ENCODE data around the gene KLKB1. TPM values are rescaled to one million over a fixed set of nuclear protein-coding genes. Genes with fewer than 3 reads are reported as not detected.

KLKB1 gene
- total and polyA plus RNA-seq, 2 donors (not counting 1 experiment from before 2014, with no cell fraction given), result 0.44 to 1.0 TPM

GRCh38 chr4:186189656-186190055 lies 37.7 kb upstream of the KLKB1 start:
- peaks cover 27% of the 10 kb centered on the region for H3K4me1 Mint-ChIP-seq
- WGBS (ENCODE audit: insufficient coverage), result 86% methylated on average over 2 of the region's 4 CpGs
- peaks cover 17 to 21% of the 10 kb centered on the region in 2 donors for H3K4me1 ChIP-seq (ENCODE audit: control insufficient read depth in 2 of 2, insufficient read depth in 2 of 2, low read length in 2 of 2)
- H3K9me3 Mint-ChIP-seq (ENCODE audit: insufficient read depth), result no peaks in the 10 kb centered on the region
- peak overlapping the region; percentile 96 for H3K27ac Mint-ChIP-seq
- H3K9me3 ChIP-seq (ENCODE audit: control extremely low read depth in 1 of 3, control insufficient read depth in 2 of 3, insufficient read depth in 1 of 3, low read length in 2 of 3), result no peaks in the 10 kb centered on the region
- peak overlapping the region in 1 of 2 donors; percentile 91 for H3K27ac ChIP-seq (ENCODE audit: low read length in 2 of 2)
- DNase-seq (no peak), ATAC-seq (ENCODE audit: low read depth) (no peak)
- peak overlapping the region; percentile 94 for H2AFZ ChIP-seq (ENCODE audit: insufficient read depth, low read depth, low read length, poor library complexity, severe bottlenecking)
- intact Hi-C loops (cut with micrococcal nuclease), result loop anchor here (2.0 to 10.0 kb wide), 6 partner anchors 125 to 1652 kb away; partner anchors contain the start of genes ANKRD37, CCDC110, LRP2BP and SLC25A4
- H3K27me3 Mint-ChIP-seq, result peaks cover 7% of the 10 kb centered on the region
- no peak overlapping the region for H3K4me3 ChIP-seq (ENCODE audit: control extremely low read depth in 1 of 5, extremely low read depth in 1 of 5, insufficient read depth in 1 of 5, low read depth in 2 of 5, low read length in 4 of 5)
- H3K36me3 ChIP-seq (replicated peaks in 1 of 2; ENCODE audit: control extremely low read depth in 1 of 2, control insufficient read depth in 1 of 2, extremely low read depth in 1 of 2, insufficient read depth in 2 of 2, low read length in 1 of 2), result no peaks in the 10 kb centered on the region
- peaks cover 0 to 6% (median 0%) of the 10 kb centered on the region in 4 experiments for H3K27me3 ChIP-seq (replicated peaks in 1 of 4; ENCODE audit: control extremely low read depth in 1 of 4, control insufficient read depth in 3 of 4, insufficient read depth in 4 of 4, low read length in 3 of 4)
- peak overlapping the region; percentile 90 for H3K4me3 Mint-ChIP-seq
- TF ChIP-seq EZH2 (IDR thresholded peaks at IDR 0.05; ENCODE audit: borderline replicate concordance, insufficient read depth, low read depth, low read length, poor library complexity, severe bottlenecking), result no peak
- TF ChIP-seq, protein P1, sequence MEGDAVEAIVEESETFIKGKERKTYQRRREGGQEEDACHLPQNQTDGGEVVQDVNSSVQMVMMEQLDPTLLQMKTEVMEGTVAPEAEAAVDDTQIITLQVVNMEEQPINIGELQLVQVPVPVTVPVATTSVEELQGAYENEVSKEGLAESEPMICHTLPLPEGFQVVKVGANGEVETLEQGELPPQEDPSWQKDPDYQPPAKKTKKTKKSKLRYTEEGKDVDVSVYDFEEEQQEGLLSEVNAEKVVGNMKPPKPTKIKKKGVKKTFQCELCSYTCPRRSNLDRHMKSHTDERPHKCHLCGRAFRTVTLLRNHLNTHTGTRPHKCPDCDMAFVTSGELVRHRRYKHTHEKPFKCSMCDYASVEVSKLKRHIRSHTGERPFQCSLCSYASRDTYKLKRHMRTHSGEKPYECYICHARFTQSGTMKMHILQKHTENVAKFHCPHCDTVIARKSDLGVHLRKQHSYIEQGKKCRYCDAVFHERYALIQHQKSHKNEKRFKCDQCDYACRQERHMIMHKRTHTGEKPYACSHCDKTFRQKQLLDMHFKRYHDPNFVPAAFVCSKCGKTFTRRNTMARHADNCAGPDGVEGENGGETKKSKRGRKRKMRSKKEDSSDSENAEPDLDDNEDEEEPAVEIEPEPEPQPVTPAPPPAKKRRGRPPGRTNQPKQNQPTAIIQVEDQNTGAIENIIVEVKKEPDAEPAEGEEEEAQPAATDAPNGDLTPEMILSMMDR (IDR thresholded peaks at IDR 0.05), result no peak
- peak overlapping the region; percentile 94 for H3K4me2 ChIP-seq (replicated peaks; ENCODE audit: low read depth, low read length, poor library complexity, severe bottlenecking)
- H3K79me2 ChIP-seq (ENCODE audit: control insufficient read depth, insufficient read depth, low read length), result no peaks in the 10 kb centered on the region
- no peaks in the 10 kb centered on the region for H4K20me1 ChIP-seq (ENCODE audit: control insufficient read depth, insufficient read depth, low read length, poor library complexity, severe bottlenecking)
- CTCF ChIA-PET, result interaction anchor here (1.0 to 1.6 kb wide), 4 partner anchors 11 to 95 kb away, joined by 3 read pairs; no protein-coding TSS in a partner anchor
- POLR2A ChIA-PET, result no interaction called here
- no peak overlapping the region for H3K9ac ChIP-seq (ENCODE audit: low read length)

- intact Hi-C loops (cut with micrococcal nuclease), result loop anchor here (1.0 to 10.0 kb wide), 7 partner anchors 11 to 1653 kb away; partner anchors contain the start of genes ANKRD37, CCDC110, LRP2BP and SLC25A4
- H3K27ac ChIP-seq (ENCODE audit: low read length in 2 of 2), result peak overlapping the region; percentile 89 to 91
- Mint-ChIP-seq H3K27me3 (no peaks in the 10 kb centered on the region), H3K9me3 (ENCODE audit: insufficient read depth) (no peaks in the 10 kb centered on the region), H3K27ac (peak overlapping the region; percentile 96), H3K4me1 (peaks cover 27% of the 10 kb centered on the region), H3K4me3 (peak overlapping the region; percentile 90)
- no peaks in the 10 kb centered on the region for H3K36me3 ChIP-seq (replicated peaks in 1 of 2; ENCODE audit: control extremely low read depth in 1 of 2, control insufficient read depth in 1 of 2, extremely low read depth in 1 of 2, insufficient read depth in 2 of 2, low read length in 1 of 2)
- DNase-seq (no peak), ATAC-seq (ENCODE audit: low read depth) (peak; percentile 29)
- under 1% methylated on average over 34 of the region's 34 CpGs for WGBS (ENCODE audit: insufficient coverage)
- peak overlapping the region; percentile 94 for H3K4me2 ChIP-seq (replicated peaks; ENCODE audit: low read depth, low read length, poor library complexity, severe bottlenecking)
- POLR2A ChIA-PET, result interaction anchor here (0.6 kb wide), 1 partner anchor 11 kb away, joined by 3 read pairs; no protein-coding TSS in a partner anchor
- TF ChIP-seq, protein P1 (IDR thresholded peaks at IDR 0.05), result no peak
- no peak for TF ChIP-seq EZH2 (IDR thresholded peaks at IDR 0.05; ENCODE audit: borderline replicate concordance, insufficient read depth, low read depth, low read length, poor library complexity, severe bottlenecking)
- CTCF ChIA-PET, result interaction anchor here (0.9 to 2.7 kb wide), 4 partner anchors 11 to 122 kb away, joined by 3 to 11 read pairs (median 3); partner anchors contain the start of gene TLR3
- H3K4me3 ChIP-seq (ENCODE audit: control extremely low read depth in 1 of 5, extremely low read depth in 1 of 5, insufficient read depth in 1 of 5, low read depth in 2 of 5, low read length in 4 of 5), result peak overlapping the region; percentile 4 to 95 (median 90)
- H3K9me3 ChIP-seq (ENCODE audit: control extremely low read depth in 1 of 3, control insufficient read depth in 2 of 3, insufficient read depth in 1 of 3, low read length in 2 of 3), result no peaks in the 10 kb centered on the region
- peaks cover 17 to 21% of the 10 kb centered on the region in 2 donors for H3K4me1 ChIP-seq (ENCODE audit: control insufficient read depth in 2 of 2, insufficient read depth in 2 of 2, low read length in 2 of 2)
- no peaks in the 10 kb centered on the region for H4K20me1 ChIP-seq (ENCODE audit: control insufficient read depth, insufficient read depth, low read length, poor library complexity, severe bottlenecking)
- peaks cover 0 to 4% (median 0%) of the 10 kb centered on the region in 4 experiments for H3K27me3 ChIP-seq (replicated peaks in 1 of 4; ENCODE audit: control extremely low read depth in 1 of 4, control insufficient read depth in 3 of 4, insufficient read depth in 4 of 4, low read length in 3 of 4)
- H2AFZ ChIP-seq (ENCODE audit: insufficient read depth, low read depth, low read length, poor library complexity, severe bottlenecking), result peak overlapping the region; percentile 94
- no peaks in the 10 kb centered on the region for H3K79me2 ChIP-seq (ENCODE audit: control insufficient read depth, insufficient read depth, low read length)
- H3K9ac ChIP-seq (ENCODE audit: low read length), result peak overlapping the region; percentile 92
Measured at GRCh38 chr4:186190581-186191199, 36.6 kb upstream of the KLKB1 start.

Measured in B cell (primary cell).